ENCODE measurements around the gene SLBP. TPM values are rescaled to one million over a fixed set of nuclear protein-coding genes. Genes with fewer than 3 reads are reported as not detected.

SLBP gene
- total RNA-seq, 1 donor from 2014 or later: 132 TPM

- intact Hi-C loops (cut with micrococcal nuclease): loop anchor here (2.0 kb wide), 1 partner anchor 15 kb away; the partner anchor contains the start of gene SLBP
These were observed 15.3 kb upstream of the SLBP start for GRCh38 chr4:1727117-1728031.

GRCh38 chr4:1726146-1726934 is 14.2 kb upstream of the SLBP start:
- intact Hi-C loops (cut with micrococcal nuclease): loop anchor here (1.0 to 2.0 kb wide), 2 partner anchors 14 to 33 kb away; partner anchors contain the start of gene SLBP

GRCh38 chr4:1725521-1725920 is 13.4 kb upstream of the SLBP start:
- intact Hi-C loops (cut with micrococcal nuclease): no loop called here

GRCh38 chr4:1723131-1723801 is 11.1 kb upstream of the SLBP start:
- intact Hi-C loops (cut with micrococcal nuclease): no loop called here

GRCh38 chr4:1722551-1723118 is 10.5 kb upstream of the SLBP start:
- intact Hi-C loops (cut with micrococcal nuclease): no loop called here

GRCh38 chr4:1721666-1722550 is 9.8 kb upstream of the SLBP start:
- intact Hi-C loops (cut with micrococcal nuclease): loop anchor here (1.0 to 2.0 kb wide), 4 partner anchors 10 to 540 kb away; partner anchors contain the start of genes FAM53A, MXD4 and SLBP

- intact Hi-C loops (cut with micrococcal nuclease): loop anchor here (1.0 to 2.0 kb wide), 4 partner anchors 9 to 541 kb away; partner anchors contain the start of genes FAM53A, MXD4 and SLBP
These were observed 9.0 kb upstream of the SLBP start, which contains the start of the genes TACC3 and TMEM129 for GRCh38 chr4:1721003-1721665. TSS of gene TACC3 (plus strand) at chr4:1721521. CDS start at chr4:1723422, 1,901 bp downstream. TSS of gene TMEM129 (minus strand) at chr4:1721323. CDS start at chr4:1720837, 486 bp downstream.

GRCh38 chr4:1720163-1720983 is 8.3 kb upstream of the SLBP start:
- intact Hi-C loops (cut with micrococcal nuclease): loop anchor here (2.0 kb wide), 1 partner anchor 140 kb away; no protein-coding TSS in a partner anchor

GRCh38 chr4:1718095-1718850 is 6.2 kb upstream of the SLBP start:
- intact Hi-C loops (cut with micrococcal nuclease): no loop called here

GRCh38 chr4:1717129-1718094 is 5.3 kb upstream of the SLBP start:
- intact Hi-C loops (cut with micrococcal nuclease): no loop called here

GRCh38 chr4:1716065-1716945 is 4.2 kb upstream of the SLBP start:
- intact Hi-C loops (cut with micrococcal nuclease): no loop called here

GRCh38 chr4:1715002-1715758 is 3.1 kb upstream of the SLBP start:
- intact Hi-C loops (cut with micrococcal nuclease): no loop called here

GRCh38 chr4:1714303-1715001 is 2.3 kb upstream of the SLBP start:
- intact Hi-C loops (cut with micrococcal nuclease): no loop called here

Data from T-helper 2 cell treated with Interferon-gamma antibody and Interleukin-4, amounts not matched to agents 100 ng/mL and 5 ng/mL, for 36 hours (primary cell).